HG02852 (cell line): ENCODE measurements around the gene SHH.

Experiments
- ATAC-seq: cut with Tn5 transposase; IDR thresholded peaks from one replicate; pipeline ENCODE4 v1.9.1; 2021; ENCODE audit warnings: mild to moderate bottlenecking, moderate library complexity; ENCODE audit not compliant: unreplicated experiment

The SHH gene

DNA sequence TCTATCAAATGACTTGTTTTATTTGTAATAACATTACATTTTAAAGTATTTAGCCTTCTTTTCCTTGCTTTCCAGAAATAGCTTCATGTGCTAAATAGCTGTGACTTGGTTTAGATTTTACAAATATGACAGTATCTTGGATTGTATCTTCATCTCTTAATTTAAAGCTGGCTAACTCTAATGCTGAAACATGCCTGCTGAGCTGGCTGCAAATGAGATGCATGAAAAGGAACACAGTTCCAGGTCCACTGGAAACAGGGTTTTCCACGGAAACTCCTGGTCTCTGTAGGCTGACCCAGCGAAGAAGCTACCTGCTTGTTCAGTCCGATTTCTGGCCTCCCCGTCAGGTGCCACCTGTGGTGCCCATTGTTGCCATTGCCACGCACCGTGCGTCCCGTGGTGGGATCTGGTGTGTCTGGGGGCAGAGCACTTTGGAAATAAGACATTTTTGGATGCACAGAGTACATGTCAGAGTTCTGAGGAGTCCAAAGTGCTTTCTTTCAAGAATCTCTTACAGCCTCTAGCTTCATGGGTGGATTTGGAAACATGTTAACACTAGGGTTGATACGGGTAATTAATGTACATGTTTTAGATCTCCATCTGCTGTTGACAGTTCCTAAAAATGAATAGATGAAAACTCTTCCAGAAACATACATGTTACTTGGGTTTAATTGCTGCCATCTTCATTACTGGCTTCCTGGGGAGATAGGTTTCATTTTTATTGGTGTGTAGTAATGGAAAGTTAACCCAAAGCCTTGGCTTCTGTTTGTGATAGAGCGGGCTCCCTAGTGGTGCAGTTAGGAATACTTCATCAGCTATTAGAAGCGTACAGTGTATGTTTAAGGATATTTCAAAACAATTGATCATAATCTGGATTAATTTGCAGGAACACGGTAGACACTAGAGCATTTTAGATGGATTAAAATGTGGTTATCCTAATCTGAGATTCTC is 45.0 kb downstream of the SHH start:
- ATAC-seq = no peak

DNA sequence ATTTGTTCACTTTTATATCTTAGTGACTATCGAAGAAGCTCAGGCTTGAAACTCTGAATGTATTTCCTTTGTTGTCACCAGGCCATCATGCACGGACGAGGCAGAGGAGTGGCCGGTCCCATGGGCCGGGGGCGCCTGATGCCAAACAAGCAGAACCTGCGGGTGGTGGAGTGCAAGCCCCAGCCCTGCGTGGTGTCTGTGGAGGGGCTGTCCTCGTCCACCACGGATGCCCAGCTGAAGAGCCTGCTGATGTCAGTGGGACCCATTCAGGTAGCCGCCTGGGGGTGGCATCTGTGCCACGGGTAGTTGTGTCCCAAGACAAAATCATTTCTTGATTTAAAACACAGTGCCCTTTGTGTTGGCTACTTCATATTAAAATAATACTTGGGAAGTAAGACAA is 45.9 kb downstream of the SHH start:
- ATAC-seq = no peak

DNA sequence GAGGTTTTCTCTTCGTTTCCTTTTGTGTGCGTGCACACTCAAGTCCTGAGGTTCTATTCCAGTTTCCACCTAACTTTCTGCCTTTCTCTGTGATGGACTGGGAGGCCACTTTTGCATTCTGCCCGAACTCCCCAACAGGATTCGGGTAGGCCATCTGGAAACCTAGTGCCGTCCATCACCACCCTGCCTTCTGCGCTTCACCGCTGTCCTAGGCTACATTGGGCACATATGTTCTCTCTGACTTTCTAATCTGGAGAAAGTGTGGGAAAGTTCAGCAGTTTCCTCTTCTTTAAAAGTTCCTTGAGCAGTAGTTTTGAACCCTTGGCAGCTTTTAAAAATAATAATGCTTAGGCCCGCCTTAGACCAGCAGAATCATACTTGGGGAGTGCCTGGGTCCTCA is 46.8 kb downstream of the SHH start:
- ATAC-seq = no peak

DNA sequence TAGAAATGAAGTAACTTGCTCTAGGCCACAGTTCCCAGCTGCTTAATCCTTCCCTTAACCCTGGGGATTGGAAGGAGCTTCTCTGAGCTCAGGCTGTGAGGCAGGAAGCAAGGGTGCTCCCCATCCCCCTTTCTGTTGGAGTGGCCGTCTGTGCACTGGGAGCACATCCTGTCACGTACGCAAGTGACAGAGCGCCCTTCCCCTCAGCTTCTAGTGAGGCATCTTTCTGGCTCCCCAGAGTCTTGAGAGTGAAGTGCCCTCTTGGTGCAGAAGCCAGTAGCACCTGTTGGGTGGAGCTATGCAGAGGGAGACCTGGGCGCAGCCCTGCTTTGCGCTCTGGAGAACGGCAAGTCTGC is 47.8 kb downstream of the SHH start:
- ATAC-seq = peak; percentile 26

DNA sequence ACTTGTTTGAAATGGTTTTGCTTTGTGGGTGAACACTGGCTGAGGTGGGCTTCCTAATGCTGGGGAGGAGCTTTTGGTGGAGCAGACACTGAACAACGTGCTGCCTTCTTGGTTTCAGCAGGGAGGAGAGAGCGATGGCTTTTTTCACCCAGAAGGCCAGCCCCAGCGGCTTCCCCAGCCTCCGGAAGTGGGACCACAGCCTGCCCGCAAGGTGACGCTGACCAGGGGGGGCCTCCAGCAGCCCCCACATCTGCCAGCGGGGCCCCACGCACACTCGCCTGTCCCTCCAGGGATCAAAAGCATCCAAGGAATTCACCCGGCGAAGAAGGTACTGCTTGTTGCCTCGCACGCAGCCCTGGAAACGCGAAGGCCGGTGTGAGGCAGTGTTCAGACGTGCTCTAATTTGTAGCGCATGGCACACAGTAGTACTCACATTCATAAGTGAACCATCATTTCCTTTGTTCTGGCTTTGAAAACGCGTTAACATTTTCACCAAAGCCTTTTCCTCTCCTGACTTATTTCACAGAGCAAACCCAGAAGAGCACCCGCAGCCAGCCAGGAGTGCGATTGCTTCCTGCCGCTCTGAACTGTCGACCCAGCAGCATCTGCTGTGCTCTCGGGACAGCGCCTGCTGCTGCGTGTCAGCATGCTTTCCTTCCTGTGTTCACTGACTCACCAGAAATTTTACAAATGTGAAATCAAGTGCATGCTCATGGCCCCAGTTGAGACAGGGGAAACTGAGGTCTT is 48.4 kb downstream of the SHH start:
- ATAC-seq = peak; percentile 61

DNA sequence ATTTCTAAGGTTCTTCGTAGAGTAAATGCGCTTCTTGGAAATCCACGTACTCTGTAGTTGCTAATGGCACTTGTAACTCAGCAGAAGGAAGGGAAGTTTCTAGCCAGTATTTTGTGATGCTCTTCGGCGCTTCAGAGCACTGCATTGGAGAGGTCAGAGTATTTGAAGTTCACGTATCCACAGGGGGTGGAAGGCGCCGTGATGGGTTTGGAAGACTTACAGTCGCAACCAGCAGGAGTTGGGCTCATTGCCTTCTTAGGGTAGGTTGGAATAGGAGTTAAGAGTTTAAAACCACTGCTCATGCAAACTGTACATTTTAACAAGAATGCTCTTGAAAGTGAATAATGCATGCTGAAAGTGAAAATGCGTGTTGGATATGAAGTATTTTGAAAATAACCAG is 49.1 kb downstream of the SHH start:
- ATAC-seq = no peak

DNA sequence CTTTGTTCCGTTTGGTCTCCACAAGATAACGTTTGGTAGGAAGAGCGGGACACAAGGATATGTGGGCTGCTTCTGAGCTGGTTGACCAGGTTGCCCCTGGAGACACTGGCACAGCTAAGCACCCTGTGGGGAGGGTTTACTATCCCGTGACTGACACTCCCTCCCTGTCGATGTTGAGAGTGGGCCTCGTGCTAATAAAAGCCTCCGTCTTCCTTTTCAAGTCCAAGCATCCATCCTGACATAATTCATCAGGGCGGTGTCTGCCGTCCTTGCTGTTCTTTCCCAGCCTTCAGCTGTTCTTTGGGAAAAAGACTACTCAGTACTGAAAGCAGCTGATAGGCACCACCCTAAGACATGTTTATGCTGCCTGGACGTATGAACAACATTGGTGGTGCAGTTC is 49.6 kb downstream of the SHH start:
- no peak for ATAC-seq

DNA sequence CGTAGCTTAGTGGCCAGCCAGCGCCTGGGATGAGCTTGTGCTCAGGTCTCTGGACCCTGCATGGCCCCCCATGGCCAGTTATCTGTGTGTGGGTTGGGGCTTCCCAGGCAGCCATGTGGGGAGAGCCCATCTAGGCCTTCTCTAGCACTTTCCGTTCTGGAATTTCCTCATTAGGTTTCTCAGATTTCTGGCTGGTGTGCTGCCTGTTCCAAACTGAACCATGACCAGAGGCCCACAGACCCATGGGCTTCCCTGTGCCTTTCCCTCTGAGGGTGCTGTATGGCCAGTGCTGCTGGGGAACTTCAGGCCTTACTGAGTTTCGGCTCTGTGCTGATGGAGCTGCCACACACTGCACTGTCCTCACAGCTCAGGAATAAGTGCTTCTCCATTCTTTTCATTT is 50.2 kb downstream of the SHH start:
- ATAC-seq = no peak

DNA sequence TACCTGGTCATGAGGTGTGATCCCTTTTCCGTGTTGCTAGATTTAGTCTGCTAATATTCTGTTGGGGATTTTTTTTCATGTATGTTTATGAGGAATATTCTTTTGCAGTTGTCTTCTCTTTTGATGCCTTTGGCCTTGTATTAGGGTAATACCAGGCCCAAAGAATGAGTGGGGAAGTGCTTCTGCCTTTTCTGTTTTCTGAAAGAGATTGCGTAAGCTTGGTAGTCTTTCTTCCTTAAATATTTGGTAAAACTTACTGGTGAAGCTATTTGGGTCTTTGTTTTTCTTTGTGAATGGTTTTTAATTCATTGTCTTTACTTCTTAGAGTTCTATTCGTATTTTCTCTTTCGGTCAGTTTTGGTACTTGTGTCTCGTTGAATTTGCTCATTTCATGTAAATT is 51.1 kb downstream of the SHH start:
- ATAC-seq = no peak

DNA sequence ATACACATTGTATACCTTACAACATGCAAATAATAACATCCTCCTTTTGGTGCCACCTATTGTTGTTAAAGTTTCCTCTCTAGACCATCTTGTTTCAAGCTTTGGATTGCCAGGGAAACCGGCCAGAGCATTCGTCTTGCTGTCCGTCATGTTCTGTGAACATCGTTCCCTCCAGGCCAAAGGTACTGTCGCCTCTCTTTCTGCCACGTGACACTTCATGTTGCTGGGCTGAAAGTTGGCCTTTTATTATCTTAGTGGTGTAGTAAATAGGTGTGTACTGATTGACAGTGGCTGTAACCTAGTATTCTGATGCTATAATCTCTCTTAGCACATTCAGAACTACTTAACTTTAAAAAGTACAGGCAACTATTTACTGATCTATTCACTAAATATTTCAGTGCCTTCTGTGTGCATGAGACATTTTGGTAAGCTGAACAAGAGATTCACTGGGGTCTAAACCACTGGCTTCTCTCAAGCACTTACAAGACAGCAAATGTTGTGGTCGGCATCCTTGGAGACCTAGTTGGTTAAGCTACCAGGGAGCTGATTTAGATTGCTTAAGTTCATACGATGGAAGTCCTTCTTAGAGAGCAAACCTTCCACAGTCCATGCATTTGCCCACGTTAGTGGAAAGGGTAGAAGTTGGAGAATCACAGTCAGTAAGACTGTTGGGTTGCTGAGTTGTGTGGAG is 52.4 kb downstream of the SHH start:
- ATAC-seq = no peak

DNA sequence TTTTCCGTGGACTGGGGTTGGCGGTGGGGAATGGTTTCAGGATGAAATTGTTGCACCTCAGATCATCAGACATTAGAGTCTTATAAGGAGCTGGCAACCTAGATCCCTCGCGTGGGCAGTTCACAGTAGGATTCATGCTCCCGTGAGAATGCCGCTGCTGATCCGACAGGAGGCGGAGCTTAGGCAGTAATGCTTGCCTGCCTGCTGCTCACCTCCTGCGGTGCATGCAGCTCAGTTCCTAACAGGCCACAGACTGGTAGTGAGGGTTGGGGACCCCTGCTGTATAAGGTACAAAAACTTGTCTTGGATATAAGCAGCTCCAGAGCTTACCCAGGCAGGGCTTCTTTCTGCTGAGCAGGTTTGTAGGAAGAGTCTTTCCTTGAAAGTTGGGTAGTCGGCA is 53.9 kb downstream of the SHH start:
- ATAC-seq = no peak

DNA sequence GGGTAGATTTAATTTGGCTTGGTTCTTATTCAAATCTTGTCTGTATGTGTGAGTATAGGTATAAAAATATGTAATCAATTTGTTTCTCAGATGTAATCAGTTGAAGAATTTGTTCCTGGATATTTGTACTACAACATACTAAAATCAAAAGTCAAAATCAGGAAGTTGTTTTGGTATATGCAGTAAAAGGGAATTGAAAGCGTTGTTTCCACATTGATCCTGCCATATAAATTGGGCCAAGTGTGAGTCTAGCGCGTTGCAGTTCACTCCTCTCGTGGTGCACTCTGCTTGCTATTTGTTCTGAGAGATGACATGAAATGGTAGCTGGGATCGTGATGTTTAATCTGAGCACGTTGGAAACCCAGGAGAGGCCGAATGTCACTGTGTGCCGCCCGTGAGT is 55.9 kb downstream of the SHH start:
- no peak for ATAC-seq

DNA sequence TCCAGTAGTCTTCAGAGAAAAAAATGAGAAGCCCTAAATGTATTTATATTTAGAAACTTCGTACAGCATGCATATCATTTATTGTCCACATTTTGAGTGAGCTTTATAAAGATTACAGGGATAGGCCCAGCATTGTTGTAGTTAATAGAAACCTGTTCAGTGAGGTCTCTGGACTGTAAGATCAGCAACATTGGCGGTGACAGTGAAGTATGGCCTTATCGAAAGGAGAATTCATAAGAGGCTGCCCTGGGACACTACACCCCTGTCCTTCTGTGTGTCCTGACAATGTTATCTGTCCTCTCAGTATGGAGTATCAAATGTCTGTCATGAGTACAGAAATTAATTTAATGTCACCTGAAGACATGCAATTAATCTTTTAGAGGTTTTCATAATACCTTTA is 57.2 kb downstream of the SHH start:
- ATAC-seq = no peak

DNA sequence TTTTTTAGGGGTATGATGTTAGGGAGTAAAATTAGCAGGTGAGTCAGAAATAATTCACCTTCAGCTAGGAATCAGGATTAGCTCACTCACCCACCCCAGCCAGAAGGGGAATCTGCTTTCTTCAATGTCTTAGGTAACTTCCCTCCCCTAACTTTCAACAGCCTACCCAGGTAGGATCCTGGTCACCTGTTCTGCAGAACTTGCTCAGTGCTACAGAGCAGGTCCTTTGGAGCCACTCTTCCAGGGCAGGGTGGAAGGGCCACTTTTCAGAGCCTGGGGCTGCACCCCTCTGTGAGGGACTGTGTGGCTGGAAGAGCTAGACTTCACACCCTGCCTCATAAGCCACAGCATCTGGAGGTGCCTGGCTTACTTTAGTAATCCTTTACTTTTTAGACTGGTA is 58.1 kb downstream of the SHH start:
- no peak for ATAC-seq

DNA sequence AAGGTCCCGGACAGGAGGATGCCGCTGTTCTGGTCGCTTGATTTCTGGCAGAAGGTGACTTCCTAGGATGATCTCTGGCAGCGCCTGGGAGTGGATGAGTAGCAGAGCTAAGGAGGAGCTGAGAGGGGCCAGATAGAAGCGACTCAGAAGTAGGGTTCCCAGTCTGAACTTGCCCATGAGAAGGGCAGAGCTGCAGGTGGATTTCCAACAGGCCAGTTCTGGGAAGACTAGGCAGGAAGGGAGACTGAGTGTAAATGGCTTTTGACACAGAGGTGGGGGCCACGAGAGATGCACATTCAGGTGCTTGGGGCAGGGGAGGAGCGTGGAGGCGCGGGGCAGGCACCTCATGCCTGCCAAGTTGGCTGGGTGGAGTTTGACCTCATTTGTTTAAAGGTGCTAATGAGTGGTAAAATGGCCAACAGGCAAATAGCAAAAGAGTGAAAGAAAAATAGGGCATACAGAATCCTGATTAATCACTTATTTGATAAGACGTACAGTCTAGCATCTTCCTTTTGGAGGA is 58.8 kb downstream of the SHH start:
- no peak for ATAC-seq

DNA sequence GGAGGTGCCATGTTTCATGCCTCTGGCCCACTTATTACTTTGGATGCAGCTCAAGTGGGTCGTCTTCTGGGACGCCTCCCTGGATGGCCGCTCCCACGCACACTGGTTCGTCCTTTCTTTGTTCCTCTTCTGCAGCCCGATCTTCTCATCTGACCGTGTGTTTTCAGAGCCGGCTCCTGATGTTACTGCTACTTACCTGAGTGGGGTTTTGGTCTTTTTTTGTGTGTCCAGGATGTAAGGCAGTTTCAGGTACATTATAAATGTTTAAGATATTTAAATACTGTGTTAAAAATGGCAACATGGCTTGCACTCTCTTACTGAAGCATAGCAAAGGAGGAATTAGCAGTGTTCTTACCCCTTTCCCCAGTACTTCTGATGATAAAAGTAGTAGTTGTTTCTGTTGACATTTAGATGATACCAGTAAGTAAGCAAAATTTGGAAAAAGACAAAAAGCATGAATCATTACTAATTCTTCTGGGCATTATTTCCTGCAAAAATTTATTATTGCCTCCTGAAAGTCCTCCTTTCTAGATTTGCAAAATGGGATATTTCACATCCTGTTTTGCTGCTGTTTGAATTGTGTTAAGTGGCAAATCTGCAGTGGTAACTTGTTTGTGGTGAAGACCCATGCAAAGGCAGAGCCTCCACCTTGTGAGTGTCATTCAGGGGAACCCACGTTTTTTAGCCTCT is 59.4 kb downstream of the SHH start:
- ATAC-seq = peak; percentile 62

DNA sequence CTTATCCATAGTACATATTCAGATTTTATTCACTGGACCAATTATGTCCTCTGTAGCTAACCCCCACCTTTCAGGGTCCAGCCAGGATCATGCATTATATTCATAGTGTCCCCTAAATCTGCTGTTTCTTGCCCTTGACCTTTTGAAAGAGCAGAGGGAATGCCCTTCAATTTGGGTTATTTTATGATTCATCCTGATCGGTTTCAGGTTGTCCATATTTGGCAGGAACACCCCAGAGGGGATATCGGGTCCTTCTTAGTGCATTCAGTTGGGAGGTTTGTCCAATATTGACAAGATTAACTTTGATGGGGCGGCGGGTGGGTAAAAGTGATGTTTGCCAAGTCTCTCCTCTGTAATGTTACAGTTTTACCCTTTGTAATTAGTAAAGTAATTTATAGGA is 60.9 kb downstream of the SHH start:
- no peak for ATAC-seq

DNA sequence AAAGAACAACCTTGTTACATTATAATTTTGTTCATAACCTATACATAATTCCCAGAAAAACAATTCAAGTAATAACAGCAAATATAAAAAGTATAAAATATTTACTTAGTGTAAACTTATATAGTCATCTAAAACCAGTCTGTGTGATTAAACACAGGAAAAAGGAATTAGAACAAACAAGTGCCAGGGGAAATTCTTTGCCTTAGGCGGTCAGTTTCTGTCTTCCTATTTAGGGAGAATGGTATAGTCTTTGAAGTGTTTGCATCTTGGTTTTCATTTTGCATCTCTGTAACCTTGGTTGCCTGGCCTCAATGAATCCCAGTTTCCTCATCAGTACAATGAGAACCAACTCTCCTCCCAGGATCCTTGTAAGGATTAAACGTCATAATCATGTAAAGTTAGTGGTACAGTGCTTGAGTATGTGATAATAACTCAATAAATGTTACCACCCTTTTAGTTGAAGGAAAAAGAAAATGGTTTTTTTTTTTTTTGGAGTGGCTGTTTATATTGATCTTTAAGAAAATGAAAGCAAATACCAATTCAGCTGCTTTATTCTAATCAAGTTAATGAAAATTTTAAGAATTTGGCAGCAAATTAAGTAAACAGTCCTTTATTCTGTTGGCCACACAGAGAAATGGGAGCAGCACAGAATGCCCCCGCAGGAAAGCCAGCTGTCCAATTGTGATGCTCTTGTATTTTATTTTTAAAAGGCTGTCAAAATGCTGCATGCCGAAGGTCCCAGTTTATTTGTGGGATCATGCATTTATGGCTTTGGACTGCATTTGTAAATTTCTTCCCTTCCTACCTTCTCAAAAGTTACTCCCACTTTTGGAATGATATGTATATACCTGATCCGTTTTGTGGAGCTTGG is 61.8 kb downstream of the SHH start:
- ATAC-seq = no peak
